HG02884 (cell line): ENCODE results near the gene DMXL2.
"Not testable (repeated sequence)": the region's sequence is repeated elsewhere in the genome, so short reads cannot be mapped to it uniquely, and the experiment has no call there.

Experiments
- ATAC-seq: cut with Tn5 transposase; IDR thresholded peaks from one replicate; pipeline ENCODE4 v1.9.1; 2021; ENCODE audit warnings: mild to moderate bottlenecking, moderate library complexity; ENCODE audit not compliant: unreplicated experiment

Gene DMXL2

DNA sequence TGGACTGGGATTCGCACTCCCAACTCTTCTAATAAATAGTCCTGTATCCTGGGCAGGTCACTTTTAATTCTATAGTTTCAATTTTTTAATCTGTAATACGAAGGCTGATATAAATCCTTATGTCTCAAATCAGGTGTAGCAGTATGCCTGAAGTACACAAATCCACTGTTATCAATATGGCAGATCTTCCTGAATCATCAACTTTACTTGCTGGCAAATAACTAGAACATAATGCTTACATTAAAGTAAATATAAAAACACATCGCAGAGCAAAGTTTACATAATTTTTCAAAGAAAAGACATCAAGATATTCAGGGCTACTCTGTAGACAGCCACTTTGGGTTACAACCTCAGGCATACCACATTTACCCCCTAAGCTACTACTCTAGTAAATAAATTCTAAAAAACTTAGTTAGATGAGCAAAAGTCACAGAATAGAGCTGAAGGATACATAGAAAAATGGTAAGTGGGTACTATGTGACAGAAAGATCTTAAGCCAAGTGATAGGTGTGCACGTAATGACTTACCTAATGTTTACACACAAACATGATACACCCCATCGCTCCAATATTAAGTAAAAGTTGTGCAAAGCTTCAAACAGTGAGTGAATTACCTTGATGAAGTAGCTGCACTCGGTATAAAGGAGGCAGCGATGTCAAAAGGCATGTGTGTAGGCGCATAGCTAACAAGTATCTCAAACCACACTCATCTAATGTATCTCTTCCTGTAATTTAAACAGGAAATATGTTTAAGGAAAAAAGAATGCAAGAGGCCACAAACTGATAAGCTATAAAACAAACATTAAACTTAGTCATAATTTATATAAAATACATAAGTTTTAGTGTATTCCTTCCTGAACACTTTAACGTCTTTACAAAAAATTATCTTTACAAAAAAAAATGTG is 127.9 kb downstream of the DMXL2 start:
- ATAC-seq: no peak

DNA sequence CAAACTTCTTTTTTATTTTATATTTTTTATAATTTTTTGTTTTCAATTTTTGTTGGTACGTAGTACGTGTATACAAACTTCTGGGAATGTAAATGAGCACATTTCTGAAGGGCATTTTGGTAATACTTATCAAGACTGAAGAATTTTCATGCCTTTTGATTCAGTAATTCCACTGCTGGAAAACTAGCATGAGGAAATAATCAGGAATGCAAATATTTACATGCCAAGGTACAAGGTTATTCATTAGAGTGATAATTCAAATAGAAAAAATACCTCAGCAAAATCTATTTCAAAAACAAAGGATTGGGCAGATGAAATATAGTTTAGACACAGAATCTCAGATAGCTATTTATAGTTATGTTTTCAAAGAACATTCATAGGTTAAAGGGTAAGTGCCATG is 128.7 kb downstream of the DMXL2 start:
- ATAC-seq: no peak

DNA sequence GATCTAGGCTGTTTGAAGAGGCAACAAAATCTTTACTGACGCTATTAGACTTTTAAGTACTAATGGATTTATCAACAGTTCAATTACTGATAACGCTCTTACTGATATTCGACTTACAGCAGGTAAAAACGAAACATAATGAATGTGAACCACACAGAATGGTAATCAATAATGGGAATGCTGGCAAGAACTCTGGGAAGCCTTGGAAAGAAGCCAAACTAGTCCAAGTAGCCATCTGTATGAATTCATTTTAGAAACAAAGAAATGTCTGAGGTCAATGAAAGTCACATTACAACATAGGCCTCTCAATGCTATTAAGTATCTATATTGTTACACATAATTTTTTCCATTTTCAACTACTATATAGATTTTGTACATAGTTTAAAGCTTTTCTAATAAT is 130.0 kb downstream of the DMXL2 start:
- no peak for ATAC-seq

GRCh38 chr15:51491941-51492340 is 130.6 kb downstream of the DMXL2 start:
- ATAC-seq: no peak

GRCh38 chr15:51484781-51485180 is 137.8 kb downstream of the DMXL2 start:
- ATAC-seq: no peak

DNA sequence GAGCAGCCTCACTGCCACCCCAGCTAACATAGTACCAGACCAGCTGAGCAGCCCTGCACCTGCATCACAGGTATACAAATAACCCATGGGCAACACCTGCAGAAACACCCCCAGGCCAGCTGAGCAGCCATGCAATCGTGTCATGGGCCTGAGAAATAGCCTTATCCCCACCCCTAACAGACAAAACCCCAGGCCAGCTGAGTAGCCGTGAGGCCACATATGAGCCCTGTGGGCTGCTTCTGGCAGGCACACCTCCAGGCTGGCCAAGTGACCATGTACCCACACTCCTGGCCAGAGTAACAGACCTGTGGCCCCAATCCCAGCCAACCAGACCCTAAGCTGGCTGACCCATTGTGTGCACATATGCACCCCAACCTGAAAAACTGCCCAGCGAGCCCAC is 138.6 kb downstream of the DMXL2 start:
- ATAC-seq: no peak

DNA sequence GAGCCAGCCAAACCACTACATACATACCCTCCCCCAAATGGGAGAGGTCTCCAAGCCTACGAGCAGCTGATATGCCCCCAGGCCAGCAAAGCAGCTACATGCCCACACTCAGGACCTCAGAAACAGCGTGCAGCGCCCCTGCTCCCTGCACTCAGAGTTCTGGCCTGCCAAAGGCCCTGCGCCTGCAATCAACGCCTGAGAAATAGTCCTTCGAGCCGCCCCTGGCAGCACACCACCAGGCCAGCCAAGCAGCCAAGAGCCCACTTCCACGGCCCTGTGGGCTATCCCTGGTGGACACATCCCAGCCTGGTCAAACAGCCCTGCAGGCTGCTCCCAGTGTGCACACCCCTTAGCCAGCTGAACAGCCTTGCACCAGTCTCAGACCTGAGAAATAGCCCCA is 139.1 kb downstream of the DMXL2 start:
- no peak for ATAC-seq

DNA sequence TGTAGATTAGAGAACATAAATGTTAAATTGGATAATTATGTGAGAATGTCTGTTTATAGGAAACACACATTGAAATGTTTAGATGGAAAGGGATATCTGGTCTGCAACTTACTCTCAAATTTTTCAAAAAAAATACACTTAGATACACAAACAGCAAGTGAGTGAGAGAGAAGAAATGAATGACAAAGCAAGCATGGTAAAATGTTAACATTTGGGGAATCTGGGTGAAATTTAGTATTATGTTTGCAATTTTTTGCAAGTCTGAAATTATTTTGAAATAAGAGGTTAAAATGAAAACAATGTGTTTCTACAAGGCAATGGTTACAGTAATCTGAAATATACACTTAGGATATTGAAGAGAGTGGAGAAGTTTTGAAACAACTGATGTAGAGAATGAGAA is 146.8 kb downstream of the DMXL2 start:
- no peak for ATAC-seq

- ATAC-seq: no peak
Measured at GRCh38 chr15:51470512-51470911, 152.1 kb downstream of the DMXL2 start.

- ATAC-seq: no peak
Measured at GRCh38 chr15:51460796-51461195, 161.8 kb downstream of the DMXL2 start.

DNA sequence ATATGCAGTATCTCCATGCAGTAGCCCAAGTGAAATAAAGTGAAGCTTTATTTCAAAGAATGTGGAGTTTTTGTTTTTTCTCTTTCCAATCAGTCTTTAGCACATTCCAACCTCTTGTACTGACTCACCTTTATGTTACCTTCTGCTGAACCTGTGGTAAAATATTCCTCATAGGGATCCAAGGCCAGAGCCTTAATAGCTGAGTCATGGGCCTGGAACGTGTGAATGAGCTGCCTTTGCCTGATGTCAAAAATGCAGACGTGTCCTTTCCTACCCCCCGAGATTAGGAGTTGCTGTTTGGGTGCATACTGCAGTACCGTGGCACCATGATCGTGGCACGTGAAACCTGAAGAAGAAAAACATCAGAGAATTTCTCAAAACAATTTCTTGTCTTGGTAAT is 172.6 kb downstream of the DMXL2 start:
- no peak for ATAC-seq

DNA sequence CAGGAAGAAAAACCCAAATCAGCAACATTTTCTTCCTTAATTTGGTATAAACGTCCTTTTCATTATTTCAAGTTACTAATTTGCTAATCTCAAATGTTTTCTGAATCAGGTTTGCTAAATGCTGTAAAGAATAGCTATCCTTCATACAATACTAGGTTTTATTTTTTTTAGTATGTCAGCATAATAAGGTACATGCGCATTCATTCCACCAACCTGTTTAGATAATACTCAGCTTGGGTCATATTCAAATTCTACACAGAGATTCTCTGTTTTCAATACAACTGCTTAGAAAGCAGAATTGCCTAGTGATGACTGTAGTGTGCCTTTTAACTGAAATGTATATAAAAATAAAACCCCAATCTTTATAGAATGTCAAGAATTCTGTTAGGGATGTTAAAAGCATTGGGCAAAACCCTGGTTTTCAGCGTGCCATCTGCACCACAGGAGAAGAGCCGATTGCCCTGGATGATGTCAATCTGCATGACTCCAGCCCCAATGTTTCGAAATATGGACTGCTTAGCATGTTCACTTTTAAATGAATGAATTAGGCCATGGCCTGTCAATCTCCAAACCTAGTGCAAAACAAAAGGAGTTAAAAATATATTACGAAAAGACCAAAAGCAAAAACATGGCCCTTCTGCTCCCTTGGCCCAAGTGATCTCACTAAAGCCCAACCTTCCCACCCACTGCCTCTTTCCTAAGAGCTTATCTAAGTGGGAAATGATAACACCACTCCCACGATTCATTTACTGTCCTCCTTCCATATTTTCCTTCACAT is 173.8 kb downstream of the DMXL2 start:
- ATAC-seq: no peak

DNA sequence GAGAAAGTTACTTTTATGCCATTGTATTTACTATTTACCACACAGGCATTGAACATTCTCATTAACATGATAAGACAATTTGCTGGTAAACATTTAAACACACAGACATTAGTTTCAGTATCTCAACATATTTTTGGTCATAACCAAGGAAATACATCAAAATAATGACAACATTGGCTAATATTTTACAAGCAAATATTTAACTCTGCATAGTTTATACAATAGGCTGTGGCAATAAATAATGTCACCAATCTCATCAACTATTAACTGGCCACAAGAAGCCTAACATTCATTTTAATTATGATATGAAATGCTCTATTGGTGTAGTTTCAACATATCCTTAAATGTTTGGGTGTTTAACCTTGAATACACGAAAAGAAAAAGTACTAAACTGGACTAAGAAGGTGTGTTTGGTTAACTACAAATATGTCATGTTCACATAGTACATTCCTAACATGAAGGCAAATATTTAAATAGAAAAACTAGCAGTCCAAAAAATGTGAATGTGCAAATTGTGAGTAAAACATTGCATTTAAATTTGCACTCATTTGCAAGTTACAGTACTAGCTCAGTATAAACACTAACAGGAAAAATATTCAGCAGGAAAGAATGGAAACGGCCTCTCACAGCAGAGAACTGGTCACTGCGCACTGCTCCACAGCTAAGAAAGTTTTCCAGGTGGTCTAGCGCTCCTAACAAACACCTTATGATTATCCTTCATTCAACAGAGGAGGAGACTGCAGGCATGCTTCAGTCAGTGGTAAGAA is 174.5 kb downstream of the DMXL2 start:
- ATAC-seq: no peak

- not testable (repeated sequence) for ATAC-seq
Measured at GRCh38 chr15:51446029-51446744, 176.4 kb downstream of the DMXL2 start.

DNA sequence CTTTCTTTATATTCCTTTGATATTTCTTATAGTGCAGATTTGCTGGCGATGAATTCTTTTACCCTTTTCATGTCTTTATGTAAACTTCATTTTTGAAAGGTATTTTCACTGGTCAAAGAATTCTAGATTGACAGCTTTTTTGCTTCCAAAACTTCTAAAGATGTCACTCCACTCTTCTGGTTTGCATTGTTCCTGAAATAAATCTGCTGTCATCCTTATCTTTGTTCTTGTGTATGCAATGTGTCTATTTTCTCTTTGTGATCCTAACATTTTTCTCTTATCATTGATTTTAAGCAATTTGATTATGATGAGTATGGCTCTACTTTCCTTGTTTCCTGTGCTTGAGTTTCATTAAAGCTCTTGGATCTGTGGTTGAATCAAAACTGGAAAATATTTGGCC is 177.8 kb downstream of the DMXL2 start:
- no peak for ATAC-seq

DNA sequence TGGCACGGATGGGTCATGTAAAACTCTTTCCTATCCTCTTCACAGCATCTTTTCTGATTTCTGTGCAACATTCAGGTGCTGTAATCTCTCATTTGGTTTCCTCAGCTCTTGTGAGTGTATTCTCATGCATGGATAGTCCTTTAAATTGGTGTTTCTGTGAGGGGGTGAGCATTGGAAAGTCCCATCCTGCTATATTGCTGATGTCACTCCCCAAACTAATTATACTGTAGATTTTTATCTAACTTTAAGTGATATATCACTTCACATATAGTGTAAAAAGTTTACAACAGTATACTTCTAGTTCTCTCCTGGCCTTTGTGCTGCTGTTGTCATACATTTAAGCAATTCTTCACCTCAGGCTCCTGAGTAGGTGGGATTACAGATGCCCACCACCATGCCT is 178.5 kb downstream of the DMXL2 start:
- no peak for ATAC-seq

DNA sequence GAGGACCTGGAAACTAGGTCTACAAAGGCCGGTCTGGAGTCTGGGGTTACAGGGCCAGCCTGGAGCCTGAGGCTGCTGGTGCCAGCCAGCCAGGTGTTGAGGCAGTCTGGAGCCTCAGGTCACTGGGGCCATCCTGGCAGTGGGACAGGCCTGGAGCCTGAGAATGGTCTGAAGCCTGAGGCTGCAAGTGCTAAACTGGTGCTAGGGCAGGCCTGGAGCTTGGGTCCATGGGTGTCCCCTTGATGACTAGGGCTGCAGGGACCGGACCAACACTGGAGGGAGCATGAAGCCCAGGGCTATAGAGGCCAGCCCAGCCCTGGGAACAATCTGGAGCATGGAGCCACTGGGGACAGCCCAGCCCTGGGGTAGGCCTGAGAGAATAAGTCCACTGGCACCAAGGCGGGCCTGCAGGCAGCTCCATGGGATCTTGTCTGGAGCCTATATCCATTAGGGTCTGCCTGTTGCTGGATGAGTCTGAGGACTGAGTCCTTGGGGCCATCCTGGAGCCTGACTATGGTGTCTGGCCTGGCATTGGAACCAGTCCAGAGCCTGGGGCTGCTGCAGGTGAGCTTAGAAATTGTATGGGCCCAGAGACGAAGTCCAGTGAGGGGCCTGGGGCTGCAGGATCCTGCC is 179.2 kb downstream of the DMXL2 start:
- ATAC-seq: no peak

- ATAC-seq: no peak
Measured at GRCh38 chr15:51438526-51438925, 184.0 kb downstream of the DMXL2 start.

DNA sequence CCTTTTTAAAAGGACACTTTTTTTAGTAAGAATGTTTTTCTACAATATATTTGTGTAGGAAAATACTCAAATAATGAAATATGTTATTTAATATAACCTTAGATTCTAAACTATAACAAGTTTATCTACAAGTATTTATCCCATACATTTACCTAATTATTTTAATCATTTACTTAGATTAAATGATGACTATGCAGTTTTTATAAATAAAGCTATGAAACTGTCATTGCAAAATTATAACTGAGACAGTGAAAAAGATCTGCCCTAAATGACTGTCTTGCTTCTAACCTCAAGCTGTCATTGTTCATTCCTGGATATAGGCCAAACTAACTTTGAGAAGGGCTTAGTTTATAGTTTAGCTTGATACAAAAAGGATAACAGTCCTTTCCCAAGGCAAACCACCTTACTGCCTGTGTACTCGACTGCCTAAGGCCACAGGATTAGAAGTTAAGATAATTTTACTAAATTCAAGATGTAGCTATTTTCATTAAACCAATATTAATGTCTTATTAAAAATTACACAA is 197.0 kb downstream of the DMXL2 start:
- ATAC-seq: no peak

- no peak for ATAC-seq
Measured at GRCh38 chr15:51424780-51425179, 197.8 kb downstream of the DMXL2 start.
